Measurements from ENCODE around the gene CD3D. TPM values are rescaled to one million over a fixed set of nuclear protein-coding genes. Genes with fewer than 3 reads are reported as not detected.

Gene CD3D
- total RNA-seq, 1 donor from 2014 or later: 0.61 TPM

DNA sequence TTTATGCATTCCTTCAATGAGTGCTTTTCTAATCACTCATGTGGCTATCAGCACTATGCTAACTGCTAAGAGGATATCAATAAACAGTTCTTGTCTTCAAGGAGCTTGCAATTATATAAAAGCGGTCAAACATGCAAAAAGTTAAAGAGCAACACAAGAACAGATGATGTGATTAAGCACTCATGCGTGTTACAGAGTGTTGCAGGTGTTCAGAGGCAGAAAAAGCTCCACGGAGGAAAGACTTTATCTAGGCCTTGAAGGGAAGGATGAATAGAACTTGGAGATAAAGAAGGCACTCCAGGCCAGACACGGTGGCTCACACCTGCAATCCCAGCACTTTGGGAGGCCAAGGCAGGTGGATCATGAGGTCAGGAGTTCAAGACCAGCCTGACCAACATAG, 24.4 kb downstream of the CD3D start:
- FAIRE-seq (no peak), DNase-seq (ENCODE audit: low read depth) (no peak)
- Histone ChIP-seq H3K4me2 (ENCODE audit: low read length) (no peak overlapping the region), H3K4me1 (ENCODE audit: insufficient read depth, low read length) (peaks cover 8% of the 10 kb centered on the region), H2AFZ (ENCODE audit: low read depth, low read length) (no peak overlapping the region), H3K9ac (ENCODE audit: low read length) (no peak overlapping the region), H3K4me3 (ENCODE audit: insufficient read depth, low read depth, low read length) (no peak overlapping the region), H4K20me1 (ENCODE audit: insufficient read depth, low read length) (no peaks in the 10 kb centered on the region), H3K79me2 (ENCODE audit: insufficient read depth, low read length) (no peaks in the 10 kb centered on the region), H3K36me3 (ENCODE audit: insufficient read depth, low read length) (no peaks in the 10 kb centered on the region), H3K9me3 (ENCODE audit: insufficient read depth, low read depth, low read length) (no peaks in the 10 kb centered on the region), H3K27me3 (ENCODE audit: insufficient read depth, low read length) (peaks cover 9% of the 10 kb centered on the region), H3K27ac (ENCODE audit: low read depth, low read length) (no peak overlapping the region)
- TF ChIP-seq, protein P1, sequence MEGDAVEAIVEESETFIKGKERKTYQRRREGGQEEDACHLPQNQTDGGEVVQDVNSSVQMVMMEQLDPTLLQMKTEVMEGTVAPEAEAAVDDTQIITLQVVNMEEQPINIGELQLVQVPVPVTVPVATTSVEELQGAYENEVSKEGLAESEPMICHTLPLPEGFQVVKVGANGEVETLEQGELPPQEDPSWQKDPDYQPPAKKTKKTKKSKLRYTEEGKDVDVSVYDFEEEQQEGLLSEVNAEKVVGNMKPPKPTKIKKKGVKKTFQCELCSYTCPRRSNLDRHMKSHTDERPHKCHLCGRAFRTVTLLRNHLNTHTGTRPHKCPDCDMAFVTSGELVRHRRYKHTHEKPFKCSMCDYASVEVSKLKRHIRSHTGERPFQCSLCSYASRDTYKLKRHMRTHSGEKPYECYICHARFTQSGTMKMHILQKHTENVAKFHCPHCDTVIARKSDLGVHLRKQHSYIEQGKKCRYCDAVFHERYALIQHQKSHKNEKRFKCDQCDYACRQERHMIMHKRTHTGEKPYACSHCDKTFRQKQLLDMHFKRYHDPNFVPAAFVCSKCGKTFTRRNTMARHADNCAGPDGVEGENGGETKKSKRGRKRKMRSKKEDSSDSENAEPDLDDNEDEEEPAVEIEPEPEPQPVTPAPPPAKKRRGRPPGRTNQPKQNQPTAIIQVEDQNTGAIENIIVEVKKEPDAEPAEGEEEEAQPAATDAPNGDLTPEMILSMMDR (IDR thresholded peaks at IDR 0.05; ENCODE audit: insufficient read depth, low read depth, low read length): no peak
- no peak for TF ChIP-seq EZH2 (IDR thresholded peaks at IDR 0.05; ENCODE audit: insufficient read depth, low read length)
- peaks cover 8% of the 10 kb centered on the region for H3K4me1 Mint-ChIP-seq (ENCODE audit: low read depth, unreplicated experiment)
- H3K27me3 Mint-ChIP-seq (ENCODE audit: low read depth, unreplicated experiment): peaks cover 35% of the 10 kb centered on the region
- no peak overlapping the region for H3K4me3 Mint-ChIP-seq (ENCODE audit: unreplicated experiment)
- no peaks in the 10 kb centered on the region for H3K36me3 Mint-ChIP-seq (ENCODE audit: low read depth, unreplicated experiment)
- peaks cover 8% of the 10 kb centered on the region for H3K9me3 Mint-ChIP-seq (ENCODE audit: unreplicated experiment)
- H3K27ac Mint-ChIP-seq (ENCODE audit: unreplicated experiment): peak overlapping the region; percentile 21

DNA sequence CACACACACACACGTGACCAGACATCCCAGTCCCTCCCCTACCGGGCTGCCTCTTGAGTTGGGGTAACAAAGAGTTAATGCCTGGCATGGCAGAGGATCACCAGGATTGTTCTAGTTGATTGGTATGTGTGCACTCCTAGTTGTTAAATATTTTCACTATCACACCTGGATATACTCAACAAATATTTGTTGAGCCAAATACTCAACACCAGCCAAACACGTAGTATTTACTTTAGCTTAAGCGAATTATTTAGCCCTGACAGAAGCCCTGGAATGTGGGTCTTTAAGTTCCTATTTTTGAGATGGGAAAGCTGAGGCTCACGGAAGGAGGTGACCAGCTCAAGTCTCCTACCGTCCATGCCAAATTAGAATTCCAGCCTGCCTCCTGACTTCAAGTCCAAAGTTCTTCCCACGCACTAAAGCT, 27.5 kb downstream of the CD3D start:
- no peaks in the 10 kb centered on the region for H3K9me3 ChIP-seq (ENCODE audit: insufficient read depth, low read depth, low read length)
- Mint-ChIP-seq H3K27me3 (ENCODE audit: low read depth, unreplicated experiment) (peaks cover 45% of the 10 kb centered on the region), H3K36me3 (ENCODE audit: low read depth, unreplicated experiment) (no peaks in the 10 kb centered on the region), H3K9me3 (ENCODE audit: unreplicated experiment) (peaks cover 4% of the 10 kb centered on the region), H3K27ac (ENCODE audit: unreplicated experiment) (no peak overlapping the region), H3K4me3 (ENCODE audit: unreplicated experiment) (no peak overlapping the region), H3K4me1 (ENCODE audit: low read depth, unreplicated experiment) (peaks cover 8% of the 10 kb centered on the region)
- H3K4me3 ChIP-seq (ENCODE audit: insufficient read depth, low read depth, low read length): no peak overlapping the region
- H3K9ac ChIP-seq (ENCODE audit: low read length): no peak overlapping the region
- no peaks in the 10 kb centered on the region for H4K20me1 ChIP-seq (ENCODE audit: insufficient read depth, low read length)
- no peak overlapping the region for H2AFZ ChIP-seq (ENCODE audit: low read depth, low read length)
- FAIRE-seq: no peak
- H3K4me2 ChIP-seq (ENCODE audit: low read length): no peak overlapping the region
- no peak overlapping the region for H3K27ac ChIP-seq (ENCODE audit: low read depth, low read length)
- DNase-seq (ENCODE audit: low read depth): no peak
- H3K27me3 ChIP-seq (ENCODE audit: insufficient read depth, low read length): peaks cover 23% of the 10 kb centered on the region
- no peaks in the 10 kb centered on the region for H3K79me2 ChIP-seq (ENCODE audit: insufficient read depth, low read length)
- H3K4me1 ChIP-seq (ENCODE audit: insufficient read depth, low read length): peaks cover 8% of the 10 kb centered on the region
- no peak for TF ChIP-seq EZH2 (IDR thresholded peaks at IDR 0.05; ENCODE audit: insufficient read depth, low read length)
- TF ChIP-seq, protein P1 (IDR thresholded peaks at IDR 0.05; ENCODE audit: insufficient read depth, low read depth, low read length): no peak
- no peaks in the 10 kb centered on the region for H3K36me3 ChIP-seq (ENCODE audit: insufficient read depth, low read length)

DNA sequence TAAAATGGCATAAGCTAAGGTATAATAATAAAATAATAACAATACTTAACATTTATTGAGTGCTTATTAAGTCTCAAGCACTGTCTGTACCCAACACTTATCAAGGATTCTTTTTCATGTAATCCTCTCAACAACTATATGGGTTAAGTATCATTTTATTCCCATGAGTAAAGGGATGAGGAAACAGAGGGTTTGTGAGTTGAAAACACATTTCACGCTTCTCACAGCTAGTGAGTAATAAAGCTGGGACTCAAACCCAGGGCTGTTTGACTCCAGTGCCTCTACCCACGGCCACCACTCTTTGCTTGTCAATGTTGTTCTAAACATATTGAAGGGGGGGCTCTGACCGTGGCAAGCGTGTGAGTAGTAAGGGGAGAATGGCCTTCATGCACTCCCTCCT, 29.3 kb downstream of the CD3D start:
- Mint-ChIP-seq H3K27me3 (ENCODE audit: low read depth, unreplicated experiment) (peaks cover 36% of the 10 kb centered on the region), H3K9me3 (ENCODE audit: unreplicated experiment) (peaks cover 2% of the 10 kb centered on the region), H3K4me3 (ENCODE audit: unreplicated experiment) (no peak overlapping the region), H3K36me3 (ENCODE audit: low read depth, unreplicated experiment) (no peaks in the 10 kb centered on the region), H3K4me1 (ENCODE audit: low read depth, unreplicated experiment) (peaks cover 8% of the 10 kb centered on the region), H3K27ac (ENCODE audit: unreplicated experiment) (no peak overlapping the region)
- DNase-seq (ENCODE audit: low read depth): no peak
- no peak for TF ChIP-seq EZH2 (IDR thresholded peaks at IDR 0.05; ENCODE audit: insufficient read depth, low read length)
- TF ChIP-seq, protein P1 (IDR thresholded peaks at IDR 0.05; ENCODE audit: insufficient read depth, low read depth, low read length): no peak
- Histone ChIP-seq H3K27ac (ENCODE audit: low read depth, low read length) (no peak overlapping the region), H3K4me1 (ENCODE audit: insufficient read depth, low read length) (peaks cover 8% of the 10 kb centered on the region), H3K79me2 (ENCODE audit: insufficient read depth, low read length) (no peaks in the 10 kb centered on the region), H3K4me3 (ENCODE audit: insufficient read depth, low read depth, low read length) (no peak overlapping the region), H4K20me1 (ENCODE audit: insufficient read depth, low read length) (no peaks in the 10 kb centered on the region), H3K36me3 (ENCODE audit: insufficient read depth, low read length) (no peaks in the 10 kb centered on the region), H3K27me3 (ENCODE audit: insufficient read depth, low read length) (peaks cover 25% of the 10 kb centered on the region), H3K4me2 (ENCODE audit: low read length) (no peak overlapping the region), H3K9ac (ENCODE audit: low read length) (no peak overlapping the region), H3K9me3 (ENCODE audit: insufficient read depth, low read depth, low read length) (no peaks in the 10 kb centered on the region), H2AFZ (ENCODE audit: low read depth, low read length) (no peak overlapping the region)
- no peak for FAIRE-seq

Measured in astrocyte (in vitro differentiated cells and primary cell).